SK-N-SH (cell line): ENCODE measurements around the gene LYRM7. TPM values are rescaled to one million over a fixed set of nuclear protein-coding genes. Genes with fewer than 3 reads are reported as not detected.

Source experiments
- CTCF ChIA-PET: fragments of 300-600, 350-600 bp; formaldehyde crosslinking; extraction: SDS; loops from one replicate; lab custom pipeline; 2021; lab: Yijun Ruan, JAX
- POLR2A ChIA-PET: fragments of 350-600 bp; sonication (Branson Sonifier 250); formaldehyde crosslinking; extraction: SDS; loops from one replicate; lab custom pipeline; 2020; ENCODE audit warnings: antibody characterized with exemption, inconsistent platforms; lab: Yijun Ruan, JAX
- DNase-seq: peaks from one replicate; pipeline ENCODE4 v3.0.0; 2012
- H2AFZ ChIP-seq: fragments of 200-600 bp; sonication (generic); 2 replicates; pipeline ENCODE4 v1.8.1; 2016; ENCODE audit warnings: antibody characterized with exemption, mild to moderate bottlenecking, low read depth
- H3F3A ChIP-seq: fragments of 200-600 bp; sonication (generic); replicated peaks from 2 replicates; pipeline ENCODE3; 2016; ENCODE audit warnings: antibody characterized with exemption, mild to moderate bottlenecking; ENCODE audit not compliant: insufficient read depth
- H3K27ac ChIP-seq, 2 experiments: fragments of 200-500 bp in 1 of 2; fragments of 200-600 bp in 1 of 2; sonication (Bioruptor generic) in 1 of 2; sonication (generic), shearing (Covaris generic) in 1 of 2; 2 replicates each; pipeline versions ENCODE4 v1.5.1 to v1.6.1; 2014 to 2016; ENCODE audit warnings: low read depth in 2 of 2, inconsistent platforms in 1 of 2, low read length in 1 of 2, mild to moderate bottlenecking in 1 of 2, mixed read lengths in 1 of 2
- H3K27me3 ChIP-seq: fragments of 200-600 bp; sonication (generic), shearing (Covaris generic); 2 replicates; pipeline ENCODE4 v1.6.1; 2016; ENCODE audit warnings: mixed run types; ENCODE audit not compliant: insufficient read depth
- H3K36me3 ChIP-seq, 2 experiments: fragments of 200-500 bp in 1 of 2; fragments of 200-600 bp in 1 of 2; sonication (Bioruptor generic) in 1 of 2; sonication (generic) in 1 of 2; replicated peaks in 1 of 2; 2 replicates each; pipeline versions ENCODE3 to v1.5.1; 2014 to 2016; ENCODE audit warnings: low read length in 1 of 2, mild to moderate bottlenecking in 1 of 2; ENCODE audit not compliant: insufficient read depth in 2 of 2, control insufficient read depth in 1 of 2
- H3K4me1 ChIP-seq, 2 experiments: fragments of 200-500 bp in 1 of 2; fragments of 200-600 bp in 1 of 2; sonication (Bioruptor generic) in 1 of 2; sonication (generic), shearing (Covaris generic) in 1 of 2; 2 replicates each; pipeline versions ENCODE4 v1.5.1 to v1.6.1; 2014 to 2016; ENCODE audit warnings: low read depth in 1 of 2, low read length in 1 of 2, mixed run types in 1 of 2; ENCODE audit not compliant: insufficient read depth in 2 of 2, control insufficient read depth in 1 of 2
- H3K4me2 ChIP-seq: fragments of 200-600 bp; sonication (generic), shearing (Covaris generic); 2 replicates; pipeline ENCODE4 v1.6.1; 2017; ENCODE audit warnings: mixed run types
- H3K4me3 ChIP-seq, 2 experiments: fragments of 200-500 bp in 1 of 2; fragments of 200-600 bp in 1 of 2; sonication (Bioruptor generic) in 1 of 2; sonication (generic), shearing (Covaris generic) in 1 of 2; 2 replicates each; pipeline versions ENCODE4 v1.5.1 to v1.8.1; 2014 to 2016; ENCODE audit warnings: low read depth in 2 of 2, inconsistent platforms in 1 of 2, low read length in 1 of 2, mild to moderate bottlenecking in 1 of 2, mixed read lengths in 1 of 2, moderate library complexity in 1 of 2
- H3K79me2 ChIP-seq: fragments of 200-600 bp; sonication (generic); 2 replicates; pipeline ENCODE4 v1.8.1; 2017; ENCODE audit warnings: mild to moderate bottlenecking; ENCODE audit not compliant: insufficient read depth
- H3K9ac ChIP-seq: fragments of 200-600 bp; sonication (generic); 2 replicates; pipeline ENCODE4 v1.6.1; 2017; ENCODE audit warnings: mixed run types
- H3K9me2 ChIP-seq: fragments of 200-600 bp; sonication (generic); 2 replicates; pipeline ENCODE4 v1.6.1; 2017; ENCODE audit warnings: mixed run types
- H3K9me3 ChIP-seq: fragments of 200-600 bp; sonication (generic); 2 replicates; pipeline ENCODE4 v1.6.1; 2017; ENCODE audit warnings: mixed run types, mild to moderate bottlenecking, moderate library complexity
- H4K20me1 ChIP-seq: fragments of 200-600 bp; sonication (generic); 2 replicates; pipeline ENCODE4 v1.6.1; 2017; ENCODE audit warnings: mild to moderate bottlenecking, mixed run types; ENCODE audit not compliant: insufficient read depth
- CTCF ChIP-seq: fragments of 200-600 bp; sonication (generic); IDR thresholded peaks from 2 replicates; pipeline ENCODE4 v1.6.1; 2017; ENCODE audit warnings: antibody characterized with exemption, mild to moderate bottlenecking, moderate library complexity
- ELF1 ChIP-seq: IDR thresholded peaks from 2 replicates; pipeline ENCODE4 v1.4.0; 2012
- EP300 ChIP-seq, 2 experiments: IDR thresholded peaks; 2 replicates each; pipeline versions ENCODE4 v1.4.0 to v1.6.1; 2012; ENCODE audit warnings: borderline replicate concordance in 1 of 2, low read depth in 1 of 2, low read length in 1 of 2
- EZH2phosphoT487 ChIP-seq: fragments of 200-600 bp; sonication (generic); IDR thresholded peaks from 2 replicates; pipeline ENCODE4 v1.6.1; 2017; ENCODE audit warnings: low read depth, mixed run types, mild to moderate bottlenecking, antibody characterized with exemption, moderate library complexity, borderline replicate concordance
- FOSL2 ChIP-seq: IDR thresholded peaks from 2 replicates; pipeline ENCODE4 v1.4.0; 2012; ENCODE audit warnings: low read depth, mild to moderate bottlenecking, moderate library complexity, borderline replicate concordance
- GATA2 ChIP-seq: sonication (generic); formaldehyde crosslinking; IDR thresholded peaks from 2 replicates; pipeline ENCODE4 v1.5.0; 2020; ENCODE audit warnings: mild to moderate bottlenecking, missing genetic modification reagents
- IRF3 ChIP-seq: fragments of 150-350 bp; IDR thresholded peaks from 2 replicates; pipeline ENCODE4 v1.6.1; 2016; ENCODE audit warnings: mild to moderate bottlenecking, low read depth, low read length
- NFIC ChIP-seq: IDR thresholded peaks from 2 replicates; pipeline ENCODE4 v1.4.0; 2012; ENCODE audit warnings: borderline replicate concordance
- NRF1 ChIP-seq: IDR thresholded peaks from 2 replicates; pipeline ENCODE4 v1.6.1; 2012; ENCODE audit warnings: low read depth, mild to moderate bottlenecking, low read length
- POLR2AphosphoS5 ChIP-seq: IDR thresholded peaks from 2 replicates; pipeline ENCODE4 v1.6.1; 2012; ENCODE audit warnings: low read depth, low read length
- RCOR1 ChIP-seq: fragments of 150-350 bp; IDR thresholded peaks from 2 replicates; pipeline ENCODE4 v1.6.1; 2017; ENCODE audit warnings: antibody characterized with exemption, low read length
- RFX5 ChIP-seq: IDR thresholded peaks from 2 replicates; pipeline ENCODE4 v1.6.1; 2012; ENCODE audit warnings: mild to moderate bottlenecking, improper control_type of control experiment, low read length
- RXRA ChIP-seq: IDR thresholded peaks from 2 replicates; pipeline ENCODE4 v1.4.0; 2012; ENCODE audit warnings: low read depth, mild to moderate bottlenecking, borderline replicate concordance
- USF1 ChIP-seq: IDR thresholded peaks from 2 replicates; pipeline ENCODE4 v1.4.0; 2012; ENCODE audit warnings: low read depth, borderline replicate concordance
- USF2 ChIP-seq: fragments of 150-350 bp; IDR thresholded peaks from 2 replicates; pipeline ENCODE4 v1.6.1; 2017; ENCODE audit warnings: antibody characterized with exemption, low read length, low read depth, borderline replicate concordance
- YY1 ChIP-seq: IDR thresholded peaks from 2 replicates; pipeline ENCODE4 v1.4.0; 2012; ENCODE audit warnings: low read depth, mild to moderate bottlenecking
- ZBTB33 ChIP-seq: IDR thresholded peaks from 2 replicates; pipeline ENCODE4 v1.4.0; 2012; ENCODE audit warnings: low read depth, borderline replicate concordance
- WGBS: methylation state at CpG from one replicate; pipeline ENCODE4 v1.1.6; 2017; ENCODE audit warnings: low lambda C conversion rate; 5-methylcytosine and 5-hydroxymethylcytosine counted together
- polyA plus RNA-seq, 3 experiments: library from polyadenylated mRNA; depleted of rRNA; stranded (reverse); fragments of >200 nt; gene quantifications; 2 replicates each; pipeline ENCODE4 v1.2.3, GENCODE V29; 2012

The LYRM7 gene
- polyA plus RNA-seq, 1 of the 3 experiments (the other 2 are of a cell fraction): 1.4 TPM

- H3K36me3 ChIP-seq: peaks cover 0 to 3% of the 10 kb centered on the region in 2 experiments
- CTCF ChIA-PET: interaction anchor here (1.1 kb wide), 1 partner anchor 136 kb away, joined by 4 read pairs; no protein-coding TSS in a partner anchor
- H3F3A ChIP-seq: peaks cover 18% of the 10 kb centered on the region
- H3K4me3 ChIP-seq: no peak overlapping the region
- no peaks in the 10 kb centered on the region for H3K4me1 ChIP-seq
- H2AFZ ChIP-seq: no peak overlapping the region
- H3K4me2 ChIP-seq: no peak overlapping the region
- H3K9ac ChIP-seq: no peak overlapping the region
- no peak for TF ChIP-seq EZH2phosphoT487
- no peak for TF ChIP-seq RCOR1
- no peak for TF ChIP-seq USF2
- TF ChIP-seq YY1: no peak
- no peak for TF ChIP-seq USF1
- TF ChIP-seq IRF3: no peak
- no peak for TF ChIP-seq ELF1
- no peak for TF ChIP-seq EP300 (IDR thresholded peaks at IDR 0.05; ENCODE audit: borderline replicate concordance in 1 of 2, low read depth in 1 of 2, low read length in 1 of 2)
- TF ChIP-seq RXRA: no peak
- no peak for TF ChIP-seq FOSL2
- TF ChIP-seq NRF1: no peak
- TF ChIP-seq, all 33 proteins: peak for 0
- Histone ChIP-seq H3K79me2 (no peaks in the 10 kb centered on the region), H3K9me3 (no peaks in the 10 kb centered on the region), H3K27ac (no peak overlapping the region), H3K9me2 (no peaks in the 10 kb centered on the region), H3K27me3 (no peaks in the 10 kb centered on the region), H4K20me1 (no peaks in the 10 kb centered on the region)
- DNase-seq: no peak
- POLR2A ChIA-PET: no interaction called here
Measured at GRCh38 chr5:131245312-131245711, 74.6 kb downstream of the LYRM7 start.

- H3K9me3 ChIP-seq: no peaks in the 10 kb centered on the region
- no peak overlapping the region for H3K4me2 ChIP-seq
- H3K4me1 ChIP-seq: no peaks in the 10 kb centered on the region
- WGBS: 92% methylated on average over 2 of the region's 2 CpGs
- H4K20me1 ChIP-seq: no peaks in the 10 kb centered on the region
- no peak overlapping the region for H3K4me3 ChIP-seq
- no peaks in the 10 kb centered on the region for H3K9me2 ChIP-seq
- H3K27me3 ChIP-seq: no peaks in the 10 kb centered on the region
- H2AFZ ChIP-seq: no peak overlapping the region
- peaks cover 0 to 3% of the 10 kb centered on the region in 2 experiments for H3K36me3 ChIP-seq
- H3K9ac ChIP-seq: no peak overlapping the region
- H3K79me2 ChIP-seq: no peaks in the 10 kb centered on the region
- DNase-seq: no peak
- H3K27ac ChIP-seq: no peak overlapping the region
- POLR2A ChIA-PET: no interaction called here
- peaks cover 18% of the 10 kb centered on the region for H3F3A ChIP-seq
- CTCF ChIA-PET: interaction anchor here (1.1 kb wide), 1 partner anchor 136 kb away, joined by 4 read pairs; no protein-coding TSS in a partner anchor
- TF ChIP-seq CTCF (no peak), NFIC (no peak), GATA2 (CRISPR knock-in tag) (no peak), POLR2AphosphoS5 (no peak), ZBTB33 (no peak), EZH2phosphoT487 (no peak), RCOR1 (no peak), ELF1 (no peak), YY1 (no peak), USF2 (no peak), RFX5 (no peak)
Measured at GRCh38 chr5:131245948-131246347, 75.2 kb downstream of the LYRM7 start.
